KMS-11 (cell line): ENCODE results near the gene KCNH3.

Experiments used
- H2AFZ ChIP-seq: fragments of 200-600 bp; sonication (generic); 2 replicates; pipeline ENCODE4 v1.6.1; 2016; ENCODE audit warnings: antibody characterized with exemption, mixed run types, low read depth
- H3K27ac ChIP-seq: fragments of 200-600 bp; sonication (generic); 2 replicates; pipeline ENCODE4 v1.6.1; 2016; ENCODE audit warnings: mild to moderate bottlenecking, mixed run types
- H3K27me3 ChIP-seq: fragments of 200-600 bp; sonication (generic); 2 replicates; pipeline ENCODE4 v1.6.1; 2017; ENCODE audit warnings: mild to moderate bottlenecking, low read depth, mixed run types, moderate library complexity; ENCODE audit not compliant: insufficient read depth
- H3K36me3 ChIP-seq: fragments of 200-600 bp; sonication (generic); 2 replicates; pipeline ENCODE4 v1.6.1; 2017; ENCODE audit warnings: mild to moderate bottlenecking, mixed run types; ENCODE audit not compliant: insufficient read depth
- H3K4me1 ChIP-seq: fragments of 200-600 bp; sonication (generic); 2 replicates; pipeline ENCODE4 v1.6.1; 2016; ENCODE audit warnings: mild to moderate bottlenecking, low read depth, mixed run types; ENCODE audit not compliant: poor library complexity, severe bottlenecking
- H3K4me2 ChIP-seq: fragments of 200-600 bp; sonication (generic); 2 replicates; pipeline ENCODE4 v1.7.0; 2016; ENCODE audit warnings: mild to moderate bottlenecking, mixed run types
- H3K4me3 ChIP-seq: fragments of 200-600 bp; sonication (generic); IDR thresholded peaks from 2 replicates; pipeline ENCODE4 v1.6.1; 2017; ENCODE audit warnings: low read depth, low read length, mixed read lengths; ENCODE audit not compliant: insufficient read depth
- H3K79me2 ChIP-seq: fragments of 200-600 bp; sonication (generic); 2 replicates; pipeline ENCODE4 v1.6.1; 2016; ENCODE audit warnings: low read depth, mixed run types; ENCODE audit not compliant: insufficient read depth
- H3K9ac ChIP-seq: fragments of 200-600 bp; sonication (generic); 2 replicates; pipeline ENCODE4 v1.6.1; 2016; ENCODE audit warnings: mild to moderate bottlenecking, mixed run types
- H4K20me1 ChIP-seq: fragments of 200-600 bp; sonication (generic); 2 replicates; pipeline ENCODE4 v1.6.1; 2016; ENCODE audit warnings: mild to moderate bottlenecking, mixed run types; ENCODE audit not compliant: insufficient read depth
- CTCF ChIP-seq: fragments of 200-600 bp; sonication (generic); conservative IDR thresholded peaks from 2 replicates; pipeline ENCODE4 v1.6.1; 2017; ENCODE audit warnings: low read depth, mild to moderate bottlenecking, antibody characterized with exemption, low read length, moderate library complexity, mixed read lengths

KCNH3 gene

GRCh38 chr12:49588281-49588680 is 49.5 kb downstream of the KCNH3 start:
- no peaks in the 10 kb centered on the region for H3K4me1 ChIP-seq
- H3K36me3 ChIP-seq: no peaks in the 10 kb centered on the region
- H3K4me3 ChIP-seq: no peak overlapping the region
- H3K9ac ChIP-seq: no peak overlapping the region
- H3K27ac ChIP-seq: no peak overlapping the region
- no peak overlapping the region for H3K4me2 ChIP-seq
- no peak for TF ChIP-seq CTCF
- H3K79me2 ChIP-seq: no peaks in the 10 kb centered on the region
- no peak overlapping the region for H2AFZ ChIP-seq
- no peaks in the 10 kb centered on the region for H4K20me1 ChIP-seq
- H3K27me3 ChIP-seq: no peaks in the 10 kb centered on the region

GRCh38 chr12:49588721-49589516 is 50.1 kb downstream of the KCNH3 start:
- Histone ChIP-seq H3K4me2 (no peak overlapping the region), H3K27me3 (no peaks in the 10 kb centered on the region), H2AFZ (no peak overlapping the region), H4K20me1 (no peaks in the 10 kb centered on the region), H3K9ac (no peak overlapping the region), H3K79me2 (no peaks in the 10 kb centered on the region), H3K27ac (no peak overlapping the region), H3K36me3 (no peaks in the 10 kb centered on the region), H3K4me3 (no peak overlapping the region), H3K4me1 (no peaks in the 10 kb centered on the region)
- no peak for TF ChIP-seq CTCF

- Histone ChIP-seq H4K20me1 (no peaks in the 10 kb centered on the region), H3K36me3 (no peaks in the 10 kb centered on the region), H2AFZ (no peak overlapping the region), H3K4me3 (no peak overlapping the region), H3K4me1 (no peaks in the 10 kb centered on the region), H3K4me2 (no peak overlapping the region), H3K27me3 (no peaks in the 10 kb centered on the region), H3K9ac (no peak overlapping the region), H3K79me2 (no peaks in the 10 kb centered on the region), H3K27ac (no peak overlapping the region)
- TF ChIP-seq CTCF: no peak
These were observed 59.7 kb downstream of the KCNH3 start for GRCh38 chr12:49598527-49598926.

GRCh38 chr12:49599961-49600360 is 61.1 kb downstream of the KCNH3 start:
- no peak for TF ChIP-seq CTCF
- H2AFZ ChIP-seq: no peak overlapping the region
- H3K4me1 ChIP-seq: no peaks in the 10 kb centered on the region
- no peaks in the 10 kb centered on the region for H3K27me3 ChIP-seq
- H3K27ac ChIP-seq: no peak overlapping the region
- no peak overlapping the region for H3K9ac ChIP-seq
- no peak overlapping the region for H3K4me3 ChIP-seq
- H4K20me1 ChIP-seq: no peaks in the 10 kb centered on the region
- no peaks in the 10 kb centered on the region for H3K79me2 ChIP-seq
- no peaks in the 10 kb centered on the region for H3K36me3 ChIP-seq
- no peak overlapping the region for H3K4me2 ChIP-seq
